GM12878 (cell line): ENCODE data around the gene PHKG2. TPM values are rescaled to one million over a fixed set of nuclear protein-coding genes. Genes with fewer than 3 reads are reported as not detected.

Experiments used
- ATAC-seq: fragments of 200-7000 bp; cut with Tn5 transposase; 3 replicates; pipeline ENCODE4 v1.9.1; 2020; ENCODE audit warnings: mild to moderate bottlenecking, moderate library complexity
- BruUV-seq: library from RNA; stranded (reverse); fragments of 400-500 nt; replicated peaks from 2 replicates; lab custom pipeline; 2021; lab: Mats Ljungman, UMichigan
- CTCF ChIA-PET: fragments of 300-600 bp; sonication (Branson Sonifier 250); formaldehyde crosslinking; extraction: SDS; loops from one replicate; lab custom pipeline; 2021; ENCODE audit warnings: inconsistent platforms; lab: Yijun Ruan, JAX
- POLR2A ChIA-PET: fragments of 350-600 bp; formaldehyde crosslinking; extraction: SDS; loops from one replicate; lab custom pipeline; 2021; ENCODE audit warnings: inconsistent platforms; lab: Charles Lee
- RAD21 ChIA-PET: fragments of 300-600 bp; sonication (Branson Sonifier 250); formaldehyde crosslinking; loops from one replicate; lab custom pipeline; 2023; ENCODE audit warnings: antibody characterized with exemption; ENCODE audit not compliant: unreplicated experiment; lab: Charles Lee
- SMC1A ChIA-PET: fragments of 300-600 bp; sonication (Branson Sonifier 250); formaldehyde crosslinking; loops from one replicate; lab custom pipeline; 2023; ENCODE audit not compliant: unreplicated experiment, uncharacterized antibody; lab: Charles Lee
- DNase-seq: peaks from one replicate; pipeline ENCODE4 v3.0.0-alpha.2; 2011; ENCODE audit warnings: low read depth, low spot score
- FAIRE-seq: peaks from 3 replicates; lab custom pipeline; 2011; peaks lifted over from hg19 to GRCh38; lab: Jason Lieb, UNC
- H2AFZ ChIP-seq: 2 replicates; pipeline ENCODE4 v1.6.0; 2011; ENCODE audit warnings: low read depth, low read length, control low read depth; ENCODE audit not compliant: control insufficient read depth
- H3K27ac ChIP-seq: 2 replicates; pipeline ENCODE4 v1.5.1; 2011; ENCODE audit warnings: control low read depth; ENCODE audit not compliant: control insufficient read depth, insufficient read depth
- H3K27me3 ChIP-seq, 2 experiments: replicated peaks in 1 of 2; 2 replicates each; pipeline versions ENCODE4 v1.6.0 to v1.6.1; 2011; ENCODE audit warnings: low read length in 1 of 2; ENCODE audit not compliant: control insufficient read depth in 2 of 2, insufficient read depth in 2 of 2
- H3K36me3 ChIP-seq, 2 experiments: 2 replicates each; pipeline ENCODE4 v1.5.1; 2011; ENCODE audit warnings: low read length in 1 of 2; ENCODE audit not compliant: control insufficient read depth in 2 of 2, insufficient read depth in 2 of 2
- H3K4me1 ChIP-seq: 2 replicates; pipeline ENCODE4 v1.6.1; 2011; ENCODE audit warnings: mild to moderate bottlenecking, low read length, moderate library complexity, mixed read lengths; ENCODE audit not compliant: control insufficient read depth, insufficient read depth
- H3K4me2 ChIP-seq: 2 replicates; pipeline ENCODE4 v1.6.0; 2011; ENCODE audit warnings: control low read depth; ENCODE audit not compliant: control insufficient read depth, insufficient read depth
- H3K4me3 ChIP-seq: fragments of 200-600 bp; sonication (generic); 2 replicates; pipeline ENCODE4 v1.5.1; 2016
- H3K79me2 ChIP-seq: 2 replicates; pipeline ENCODE4 v1.6.0; 2011; ENCODE audit warnings: low read length; ENCODE audit not compliant: control insufficient read depth, insufficient read depth
- H3K9ac ChIP-seq: 2 replicates; pipeline ENCODE4 v1.8.0; 2011; ENCODE audit warnings: low read length, control low read depth, mixed read lengths; ENCODE audit not compliant: control insufficient read depth, insufficient read depth
- H3K9me3 ChIP-seq: replicated peaks from 3 replicates; pipeline ENCODE4 v1.5.1; 2011; ENCODE audit warnings: mild to moderate bottlenecking, low read length; ENCODE audit not compliant: control insufficient read depth, insufficient read depth
- H4K20me1 ChIP-seq: 2 replicates; pipeline ENCODE4 v1.6.0; 2011; ENCODE audit not compliant: control insufficient read depth, insufficient read depth
- CBFB ChIP-seq: IDR thresholded peaks from 2 replicates; pipeline ENCODE4 v1.6.1; 2016; ENCODE audit warnings: antibody characterized with exemption, low read depth
- CREB1 ChIP-seq: IDR thresholded peaks from 2 replicates; pipeline ENCODE4 v1.6.1; 2012; ENCODE audit warnings: low read depth, mild to moderate bottlenecking, inconsistent platforms
- NR2F1 ChIP-seq: fragments of 450-650 bp; conservative IDR thresholded peaks from 2 replicates; pipeline ENCODE4 v1.6.1; 2017; ENCODE audit warnings: mild to moderate bottlenecking
- PAX5 ChIP-seq: IDR thresholded peaks from 2 replicates; pipeline ENCODE4 v1.6.1; 2011; ENCODE audit warnings: low read depth, low read length, borderline replicate concordance
- PAX8 ChIP-seq: fragments of 450-650 bp; IDR thresholded peaks from 2 replicates; pipeline ENCODE4 v1.6.1; 2017; ENCODE audit warnings: mild to moderate bottlenecking, moderate library complexity
- WGBS: methylation state at CpG from one replicate; pipeline ENCODE4 v1.1.6; 2016; ENCODE audit warnings: low lambda C conversion rate; ENCODE audit not compliant: insufficient replicate concordance, insufficient coverage; ENCODE audit errors: missing lambda C conversion rate; 5-methylcytosine and 5-hydroxymethylcytosine counted together
- in situ Hi-C: fragments of 300-500 bp; cut with MboI; formaldehyde crosslinking; loops from 9 replicates; pipeline ENCODE4 v1.14.3; 2018; ENCODE audit warnings: mixed read lengths
- intact Hi-C: fragments of 100-400 bp; cut with micrococcal nuclease; formaldehyde crosslinking; loops from one replicate; pipeline ENCODE4 v1.14.2; 2022; ENCODE audit not compliant: unreplicated experiment
- polyA plus RNA-seq, 11 experiments: library from polyadenylated mRNA; depleted of rRNA in 4 of 11; unstranded in 6 of 11; stranded (reverse) in 5 of 11; fragments of >200 nt; fragmentation: Nextera tagmentation in 4 of 11; fragmentation: Illumina TruSeq in 1 of 11; extraction: Ambion mirVana in 4 of 11; extraction: Trizol in 1 of 11; gene quantifications; 1 replicate in 1 of 11; 2 replicates in 10 of 11; pipeline versions ENCODE4 v1.2.1 to v1.2.3, GENCODE V29; 2011 to 2016; ENCODE audit warnings: inconsistent platforms in 2 of 11, missing spikeins in 2 of 11, low read depth in 1 of 11
- total RNA-seq, 4 experiments: library from RNA; depleted of rRNA in 3 of 4; stranded (reverse); fragments of >200 nt in 3 of 4; fragmentation: Illumina TruSeq in 1 of 4; extraction: Trizol in 1 of 4; gene quantifications; 2 replicates each; pipeline versions ENCODE4 v1.2.1 to v1.2.3, GENCODE V29; 2013 to 2021
- TF ChIP-seq, protein P1 (sequence below): fragments of 450-650 bp; conservative IDR thresholded peaks from 2 replicates; pipeline ENCODE4 v1.6.1; 2017; ENCODE audit warnings: mild to moderate bottlenecking, moderate library complexity

PHKG2 gene
- total and polyA plus RNA-seq, 10 of the 15 experiments (the other 5 are each of a cell fraction or from before 2014, with no cell fraction given), result 5.2 to 50.1 (median 37.2) TPM

DNA sequence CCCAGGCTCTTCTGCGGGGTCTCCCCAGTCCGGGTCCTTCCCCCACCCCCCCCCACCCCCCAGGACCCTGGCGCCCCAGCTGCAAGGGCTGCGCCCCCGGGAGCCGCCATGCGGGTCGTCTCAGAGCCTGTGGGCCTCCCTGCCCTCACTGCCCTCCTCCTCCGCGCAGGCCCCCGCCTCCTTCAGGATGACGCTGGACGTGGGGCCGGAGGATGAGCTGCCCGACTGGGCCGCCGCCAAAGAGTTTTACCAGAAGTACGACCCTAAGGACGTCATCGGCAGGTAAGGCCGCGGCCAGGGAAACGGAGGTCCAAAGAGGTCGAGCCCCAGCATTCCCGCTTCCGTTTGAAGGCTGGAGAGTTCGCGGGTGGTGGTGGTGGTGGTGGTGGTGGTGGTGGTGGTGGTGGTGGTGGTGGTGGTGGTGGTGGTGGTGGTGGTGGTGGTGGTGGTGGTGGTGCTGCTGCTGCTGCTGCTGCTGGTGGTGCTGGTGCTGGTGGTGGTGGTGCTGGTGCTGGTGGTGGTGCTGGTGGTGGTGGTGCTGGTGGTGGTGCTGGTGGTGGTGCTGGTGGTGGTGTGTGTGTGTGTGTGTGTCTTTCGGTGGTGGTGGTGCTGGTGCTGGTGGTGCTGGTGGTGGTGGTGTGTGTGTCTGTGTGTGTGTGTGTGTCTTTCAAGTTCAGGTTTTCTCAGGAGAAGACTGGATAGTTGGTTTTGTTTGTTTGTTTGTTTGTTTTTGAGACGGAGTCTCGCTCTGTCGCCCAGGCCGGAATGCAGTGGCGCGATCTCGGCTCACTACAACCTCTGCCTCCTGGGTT is 615 bp downstream of the PHKG2 start:
- intact Hi-C loops, result loop anchor here (2.0 kb wide), 1 partner anchor 66 kb away; no protein-coding TSS in a partner anchor
- Histone ChIP-seq H3K4me2 (peak overlapping the region; percentile 72), H4K20me1 (no peaks in the 10 kb centered on the region; the same call in 1 of the 2 replicates), H3K9ac (peak overlapping the region; percentile 31; the same call in 1 of the 2 replicates), H3K79me2 (peaks cover 18% of the 10 kb centered on the region), H3K9me3 (no peaks in the 10 kb centered on the region), H2AFZ (no peak overlapping the region), H3K4me1 (peaks cover 9% of the 10 kb centered on the region)
- no TSS peak for BruUV-seq
- FAIRE-seq (no peak), DNase-seq (no peak)
- ChIA-PET RAD21 (interaction anchor here (0.6 to 1.8 kb wide), 7 partner anchors 35 to 325 kb away, joined by 3 to 6 read pairs (median 4); partner anchors contain the start of genes FBRS, ZNF646 and ZNF668), CTCF (interaction anchor here (0.7 to 1.3 kb wide), 3 partner anchors 63 to 111 kb away, joined by 3 to 5 read pairs (median 3); partner anchors contain the start of gene PRR14)
- 18% methylated on average over 28 of the region's 36 CpGs for WGBS
- TF ChIP-seq PAX8, result no peak
- TF ChIP-seq PAX5, result no peak
- TF ChIP-seq CREB1, result 0 out of 2 replicates have a peak, but pooled peaks have one; percentile 41
- TF ChIP-seq CBFB, result no peak
- 0 out of 2 replicates have a peak, but pooled peaks have one; percentile 1 for TF ChIP-seq NR2F1
- TF ChIP-seq, protein P1, sequence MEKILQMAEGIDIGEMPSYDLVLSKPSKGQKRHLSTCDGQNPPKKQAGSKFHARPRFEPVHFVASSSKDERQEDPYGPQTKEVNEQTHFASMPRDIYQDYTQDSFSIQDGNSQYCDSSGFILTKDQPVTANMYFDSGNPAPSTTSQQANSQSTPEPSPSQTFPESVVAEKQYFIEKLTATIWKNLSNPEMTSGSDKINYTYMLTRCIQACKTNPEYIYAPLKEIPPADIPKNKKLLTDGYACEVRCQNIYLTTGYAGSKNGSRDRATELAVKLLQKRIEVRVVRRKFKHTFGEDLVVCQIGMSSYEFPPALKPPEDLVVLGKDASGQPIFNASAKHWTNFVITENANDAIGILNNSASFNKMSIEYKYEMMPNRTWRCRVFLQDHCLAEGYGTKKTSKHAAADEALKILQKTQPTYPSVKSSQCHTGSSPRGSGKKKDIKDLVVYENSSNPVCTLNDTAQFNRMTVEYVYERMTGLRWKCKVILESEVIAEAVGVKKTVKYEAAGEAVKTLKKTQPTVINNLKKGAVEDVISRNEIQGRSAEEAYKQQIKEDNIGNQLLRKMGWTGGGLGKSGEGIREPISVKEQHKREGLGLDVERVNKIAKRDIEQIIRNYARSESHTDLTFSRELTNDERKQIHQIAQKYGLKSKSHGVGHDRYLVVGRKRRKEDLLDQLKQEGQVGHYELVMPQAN, result 0 out of 2 replicates have a peak, but pooled peaks have one; percentile 5
- TF ChIP-seq, all 136 proteins: peak for 3
- ChIA-PET POLR2A (interaction anchor here (0.6 to 2.0 kb wide), 8 partner anchors 9 to 369 kb away, joined by 3 to 9 read pairs (median 4); partner anchors contain the start of gene KAT8), SMC1A (interaction anchor here (1.6 kb wide), 1 partner anchor 125 kb away, joined by 4 read pairs; no protein-coding TSS in a partner anchor)
- peak; percentile 75 for ATAC-seq
- Histone ChIP-seq H3K4me3 (peak overlapping the region; percentile 89), H3K27ac (no peak overlapping the region; the same call in 1 of the 2 replicates), H3K36me3 (peaks cover 9 to 11% of the 10 kb centered on the region in 2 experiments; a peak in 3 of 4 replicates), H3K27me3 (no peaks in the 10 kb centered on the region)
- in situ Hi-C loops, result no loop called here
